H1 (cell line): ENCODE measurements around the gene TNFRSF18. TPM values are rescaled to one million over a fixed set of nuclear protein-coding genes. Genes with fewer than 3 reads are reported as not detected.

Experiments used
- ASH2L ChIP-seq: fragments of 200-600, 300-600 bp; sonication (generic); IDR thresholded peaks from one replicate; pipeline ENCODE4 v1.7.1; 2017; ENCODE audit warnings: low read length
- ATF3 ChIP-seq: IDR thresholded peaks from 2 replicates; pipeline ENCODE4 v1.6.1; 2011; ENCODE audit warnings: low read depth, mild to moderate bottlenecking, low read length; ENCODE audit not compliant: insufficient read depth
- BACH1 ChIP-seq: IDR thresholded peaks from 2 replicates; pipeline ENCODE4 v1.6.1; 2012; ENCODE audit warnings: low read length, improper control_type of control experiment
- CBX5 ChIP-seq: fragments of 300-800, 300-1000 bp; sonication (generic); IDR thresholded peaks from 2 replicates; pipeline ENCODE4 v1.7.1; 2016; ENCODE audit warnings: antibody characterized with exemption, low read length, low read depth
- polyA plus RNA-seq, 7 experiments: library from polyadenylated mRNA; depleted of rRNA in 3 of 7; stranded (reverse) in 5 of 7; unstranded in 2 of 7; fragments of >200 nt in 5 of 7; fragments of 200-250 nt in 2 of 7; gene quantifications; 1 replicate in 5 of 7; 2 replicates in 1 of 7; 4 replicates in 1 of 7; pipeline versions ENCODE4 v1.2.1 to v1.2.3, GENCODE V29; 2011 to 2013; ENCODE audit warnings: missing spikeins in 2 of 7, mixed read lengths in 2 of 7
- total RNA-seq: library from RNA; stranded (reverse); fragmentation: NEBNext Ultra II Directional; extraction: Animal tissue kit (Norgen Biotek cat#: 25700); gene quantifications from 2 replicates; pipeline ENCODE4 v1.2.1, GENCODE V29; 2021

The TNFRSF18 gene
- total and polyA plus RNA-seq, 2 of the 8 experiments (the other 6 are each of a cell fraction or from before 2014, with no cell fraction given) = 1.5 to 2.5 TPM

GRCh38 chr1:1176931-1177330 lies 29.5 kb downstream of the TNFRSF18 start (continued):
- TF ChIP-seq ASH2L (no peak), ATF3 (no peak), CBX5 (no peak), BACH1 (no peak)
